ENCODE results near the gene NAV2.

NAV2 gene

GRCh38 chr11:20015529-20016427 is 303.1 kb downstream of the NAV2 start (continued):
- TF ChIP-seq ZFP3 (CRISPR knock-in tag; IDR thresholded peaks at IDR 0.05) (no peak), PPARA (CRISPR knock-in tag; IDR thresholded peaks at IDR 0.05; ENCODE audit: borderline replicate concordance) (no peak), OSR1 (CRISPR knock-in tag; IDR thresholded peaks at IDR 0.05) (no peak)

DNA sequence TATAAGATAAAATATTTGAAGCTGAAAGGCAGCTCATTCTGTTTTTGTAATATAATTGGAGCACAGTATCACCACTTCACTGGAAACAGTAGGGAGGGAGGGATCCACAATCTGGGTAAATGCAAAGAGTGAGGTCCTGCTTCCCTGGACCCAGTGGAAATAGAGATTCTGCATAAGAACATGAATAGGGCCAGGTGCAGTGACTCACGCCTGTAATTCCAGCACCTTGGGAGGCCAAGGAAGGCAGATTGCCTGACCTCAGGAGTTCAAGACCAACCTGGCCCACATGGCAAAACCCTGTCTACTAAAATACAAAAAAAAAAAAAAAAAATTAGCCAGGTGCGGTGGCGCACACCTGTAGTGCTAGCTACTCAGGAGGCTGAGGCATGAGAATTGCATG is 303.9 kb downstream of the NAV2 start:
- no peak for ATAC-seq
- TF ChIP-seq ZNF8 (CRISPR knock-in tag; IDR thresholded peaks at IDR 0.05): no peak
- no peak for TF ChIP-seq ZC3H10 (CRISPR knock-in tag; IDR thresholded peaks at IDR 0.05)
- TF ChIP-seq ESRRG (CRISPR knock-in tag; IDR thresholded peaks at IDR 0.05): no peak
- no peak for TF ChIP-seq TCF4 (CRISPR knock-in tag; IDR thresholded peaks at IDR 0.05; ENCODE audit: borderline replicate concordance)
- TF ChIP-seq ZNF70 (CRISPR knock-in tag; IDR thresholded peaks at IDR 0.05): no peak
- TF ChIP-seq, protein P1, sequence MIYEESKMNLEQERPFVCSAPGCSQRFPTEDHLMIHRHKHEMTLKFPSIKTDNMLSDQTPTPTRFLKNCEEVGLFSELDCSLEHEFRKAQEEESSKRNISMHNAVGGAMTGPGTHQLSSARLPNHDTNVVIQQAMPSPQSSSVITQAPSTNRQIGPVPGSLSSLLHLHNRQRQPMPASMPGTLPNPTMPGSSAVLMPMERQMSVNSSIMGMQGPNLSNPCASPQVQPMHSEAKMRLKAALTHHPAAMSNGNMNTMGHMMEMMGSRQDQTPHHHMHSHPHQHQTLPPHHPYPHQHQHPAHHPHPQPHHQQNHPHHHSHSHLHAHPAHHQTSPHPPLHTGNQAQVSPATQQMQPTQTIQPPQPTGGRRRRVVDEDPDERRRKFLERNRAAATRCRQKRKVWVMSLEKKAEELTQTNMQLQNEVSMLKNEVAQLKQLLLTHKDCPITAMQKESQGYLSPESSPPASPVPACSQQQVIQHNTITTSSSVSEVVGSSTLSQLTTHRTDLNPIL (CRISPR knock-in tag; IDR thresholded peaks at IDR 0.05; ENCODE audit: low read depth): no peak
- no peak for TF ChIP-seq TOX (CRISPR knock-in tag; IDR thresholded peaks at IDR 0.05; ENCODE audit: borderline replicate concordance)
- no peak for TF ChIP-seq CSDC2 (CRISPR knock-in tag; IDR thresholded peaks at IDR 0.05)
- TF ChIP-seq, protein P2, sequence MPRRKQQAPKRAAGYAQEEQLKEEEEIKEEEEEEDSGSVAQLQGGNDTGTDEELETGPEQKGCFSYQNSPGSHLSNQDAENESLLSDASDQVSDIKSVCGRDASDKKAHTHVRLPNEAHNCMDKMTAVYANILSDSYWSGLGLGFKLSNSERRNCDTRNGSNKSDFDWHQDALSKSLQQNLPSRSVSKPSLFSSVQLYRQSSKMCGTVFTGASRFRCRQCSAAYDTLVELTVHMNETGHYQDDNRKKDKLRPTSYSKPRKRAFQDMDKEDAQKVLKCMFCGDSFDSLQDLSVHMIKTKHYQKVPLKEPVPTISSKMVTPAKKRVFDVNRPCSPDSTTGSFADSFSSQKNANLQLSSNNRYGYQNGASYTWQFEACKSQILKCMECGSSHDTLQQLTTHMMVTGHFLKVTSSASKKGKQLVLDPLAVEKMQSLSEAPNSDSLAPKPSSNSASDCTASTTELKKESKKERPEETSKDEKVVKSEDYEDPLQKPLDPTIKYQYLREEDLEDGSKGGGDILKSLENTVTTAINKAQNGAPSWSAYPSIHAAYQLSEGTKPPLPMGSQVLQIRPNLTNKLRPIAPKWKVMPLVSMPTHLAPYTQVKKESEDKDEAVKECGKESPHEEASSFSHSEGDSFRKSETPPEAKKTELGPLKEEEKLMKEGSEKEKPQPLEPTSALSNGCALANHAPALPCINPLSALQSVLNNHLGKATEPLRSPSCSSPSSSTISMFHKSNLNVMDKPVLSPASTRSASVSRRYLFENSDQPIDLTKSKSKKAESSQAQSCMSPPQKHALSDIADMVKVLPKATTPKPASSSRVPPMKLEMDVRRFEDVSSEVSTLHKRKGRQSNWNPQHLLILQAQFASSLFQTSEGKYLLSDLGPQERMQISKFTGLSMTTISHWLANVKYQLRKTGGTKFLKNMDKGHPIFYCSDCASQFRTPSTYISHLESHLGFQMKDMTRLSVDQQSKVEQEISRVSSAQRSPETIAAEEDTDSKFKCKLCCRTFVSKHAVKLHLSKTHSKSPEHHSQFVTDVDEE (CRISPR knock-in tag; IDR thresholded peaks at IDR 0.05): no peak
- TF ChIP-seq OSR1 (CRISPR knock-in tag; IDR thresholded peaks at IDR 0.05): no peak
- TF ChIP-seq, protein P3, sequence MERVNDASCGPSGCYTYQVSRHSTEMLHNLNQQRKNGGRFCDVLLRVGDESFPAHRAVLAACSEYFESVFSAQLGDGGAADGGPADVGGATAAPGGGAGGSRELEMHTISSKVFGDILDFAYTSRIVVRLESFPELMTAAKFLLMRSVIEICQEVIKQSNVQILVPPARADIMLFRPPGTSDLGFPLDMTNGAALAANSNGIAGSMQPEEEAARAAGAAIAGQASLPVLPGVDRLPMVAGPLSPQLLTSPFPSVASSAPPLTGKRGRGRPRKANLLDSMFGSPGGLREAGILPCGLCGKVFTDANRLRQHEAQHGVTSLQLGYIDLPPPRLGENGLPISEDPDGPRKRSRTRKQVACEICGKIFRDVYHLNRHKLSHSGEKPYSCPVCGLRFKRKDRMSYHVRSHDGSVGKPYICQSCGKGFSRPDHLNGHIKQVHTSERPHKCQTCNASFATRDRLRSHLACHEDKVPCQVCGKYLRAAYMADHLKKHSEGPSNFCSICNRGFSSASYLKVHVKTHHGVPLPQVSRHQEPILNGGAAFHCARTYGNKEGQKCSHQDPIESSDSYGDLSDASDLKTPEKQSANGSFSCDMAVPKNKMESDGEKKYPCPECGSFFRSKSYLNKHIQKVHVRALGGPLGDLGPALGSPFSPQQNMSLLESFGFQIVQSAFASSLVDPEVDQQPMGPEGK (CRISPR knock-in tag; IDR thresholded peaks at IDR 0.05; ENCODE audit: borderline replicate concordance): no peak
- TF ChIP-seq, protein P4, sequence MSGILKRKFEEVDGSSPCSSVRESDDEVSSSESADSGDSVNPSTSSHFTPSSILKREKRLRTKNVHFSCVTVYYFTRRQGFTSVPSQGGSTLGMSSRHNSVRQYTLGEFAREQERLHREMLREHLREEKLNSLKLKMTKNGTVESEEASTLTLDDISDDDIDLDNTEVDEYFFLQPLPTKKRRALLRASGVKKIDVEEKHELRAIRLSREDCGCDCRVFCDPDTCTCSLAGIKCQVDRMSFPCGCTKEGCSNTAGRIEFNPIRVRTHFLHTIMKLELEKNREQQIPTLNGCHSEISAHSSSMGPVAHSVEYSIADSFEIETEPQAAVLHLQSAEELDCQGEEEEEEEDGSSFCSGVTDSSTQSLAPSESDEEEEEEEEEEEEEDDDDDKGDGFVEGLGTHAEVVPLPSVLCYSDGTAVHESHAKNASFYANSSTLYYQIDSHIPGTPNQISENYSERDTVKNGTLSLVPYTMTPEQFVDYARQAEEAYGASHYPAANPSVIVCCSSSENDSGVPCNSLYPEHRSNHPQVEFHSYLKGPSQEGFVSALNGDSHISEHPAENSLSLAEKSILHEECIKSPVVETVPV (CRISPR knock-in tag; IDR thresholded peaks at IDR 0.05): no peak

- TF ChIP-seq, protein P4 (CRISPR knock-in tag; IDR thresholded peaks at IDR 0.05): no peak
- TF ChIP-seq ZNF565 (CRISPR knock-in tag; conservative IDR thresholded peaks at IDR 0.05; ENCODE audit: low read depth) (no peak), ZNF8 (CRISPR knock-in tag; IDR thresholded peaks at IDR 0.05) (no peak), ZFP3 (CRISPR knock-in tag; IDR thresholded peaks at IDR 0.05) (no peak), GLIS3 (CRISPR knock-in tag; IDR thresholded peaks at IDR 0.05) (no peak)
- ATAC-seq: no peak
Measured at GRCh38 chr11:20017320-20017719, 304.7 kb downstream of the NAV2 start.

- no peak for ATAC-seq
- TF ChIP-seq ZC3H10 (CRISPR knock-in tag; IDR thresholded peaks at IDR 0.05) (no peak), ZNF70 (CRISPR knock-in tag; IDR thresholded peaks at IDR 0.05) (no peak), PPARA (CRISPR knock-in tag; IDR thresholded peaks at IDR 0.05; ENCODE audit: borderline replicate concordance) (no peak), CSDC2 (CRISPR knock-in tag; IDR thresholded peaks at IDR 0.05) (no peak), ZNF565 (CRISPR knock-in tag; conservative IDR thresholded peaks at IDR 0.05; ENCODE audit: low read depth) (no peak), BACH2 (CRISPR knock-in tag; IDR thresholded peaks at IDR 0.05; ENCODE audit: borderline replicate concordance) (no peak)
Measured at GRCh38 chr11:20020198-20020597, 307.6 kb downstream of the NAV2 start.

Data from SK-N-SH treated with all-trans-retinoic acid at 6 μM for 48 hours (cell line).